ENCODE measurements around the gene CLRN2. TPM values are rescaled to one million over a fixed set of nuclear protein-coding genes. Genes with fewer than 3 reads are reported as not detected.

CLRN2 gene
- total RNA-seq, 4 donors from 2014 or later, result not detected

- H3K9me3 ChIP-seq, result no peaks in the 10 kb centered on the region
- peak; percentile 32 to 42 for ATAC-seq
- H3K4me3 ChIP-seq, result peak overlapping the region; percentile 69 to 96 (median 74)
- in situ Hi-C loops (cut with MboI; ENCODE audit: low sequenced_read_pairs in 4 of 4), result no loop called here
- H3K27ac ChIP-seq, result peak overlapping the region; percentile 74 to 85 (median 78)
- no peaks in the 10 kb centered on the region for H3K36me3 ChIP-seq
- no peaks in the 10 kb centered on the region for H3K27me3 ChIP-seq
- intact Hi-C loops (cut with DNase I; ENCODE audit: low total_unique reads), result loop anchor here (5.0 kb wide), 1 partner anchor 511 kb away; the partner anchor contains the start of gene LCORL
- peak in 1 of 2 donors; percentile 22 for DNase-seq
- H3K4me1 ChIP-seq, result peaks cover 8 to 23% of the 10 kb centered on the region in 2 donors
- TF ChIP-seq CTCF (IDR thresholded peaks at IDR 0.05 in 4 of 5, conservative IDR thresholded peaks at IDR 0.05 in 1 of 5) (no peak), POLR2A (IDR thresholded peaks at IDR 0.05) (no peak)
Measured at GRCh38 chr4:17511051-17511450, 3.9 kb upstream of the CLRN2 start.

- H3K36me3 ChIP-seq, result no peaks in the 10 kb centered on the region
- H3K9me3 ChIP-seq, result no peaks in the 10 kb centered on the region
- no peaks in the 10 kb centered on the region for H3K27me3 ChIP-seq
- peak overlapping the region; percentile 74 to 85 (median 78) for H3K27ac ChIP-seq
- ATAC-seq (peak; percentile 75 to 81), DNase-seq (peak; percentile 16 to 46)
- peak overlapping the region; percentile 69 to 96 (median 74) for H3K4me3 ChIP-seq
- peaks cover 8 to 23% of the 10 kb centered on the region in 2 donors for H3K4me1 ChIP-seq
- TF ChIP-seq CTCF (IDR thresholded peaks at IDR 0.05 in 4 of 5, conservative IDR thresholded peaks at IDR 0.05 in 1 of 5) (no peak), POLR2A (IDR thresholded peaks at IDR 0.05) (peak in 1 of 2 donors; percentile 52)
- intact Hi-C loops (cut with DNase I; ENCODE audit: low total_unique reads), result loop anchor here (5.0 kb wide), 1 partner anchor 511 kb away; the partner anchor contains the start of gene LCORL
- in situ Hi-C loops (cut with MboI; ENCODE audit: low sequenced_read_pairs in 4 of 4), result no loop called here
Measured at GRCh38 chr4:17511509-17511949, 3.4 kb upstream of the CLRN2 start.

GRCh38 chr4:17511950-17512795 lies 2.8 kb upstream of the CLRN2 start, which contains the start of gene QDPR:
Gene QDPR, minus strand, starts transcription at chr4:17512090. Its CDS starts 36 bp downstream, at chr4:17512054.
- Histone ChIP-seq H3K4me3 (peak within 1 kb of the TSS; percentile 69 to 96 (median 74)), H3K36me3 (no peaks in the 10 kb centered on the region), H3K9me3 (no peaks in the 10 kb centered on the region), H3K4me1 (peaks cover 8 to 23% of the 10 kb centered on the region in 2 donors), H3K27ac (peak within 1 kb of the TSS; percentile 74 to 85 (median 78)), H3K27me3 (no peaks in the 10 kb centered on the region)
- in situ Hi-C loops (cut with MboI; ENCODE audit: low sequenced_read_pairs in 4 of 4) (no loop called here), intact Hi-C loops (cut with DNase I; ENCODE audit: low total_unique reads) (loop anchor here (2.0 to 5.0 kb wide), 2 partner anchors 65 to 510 kb away; partner anchors contain the start of genes LAP3 and LCORL)
- TF ChIP-seq POLR2A (IDR thresholded peaks at IDR 0.05) (peak in 1 of 2 donors; percentile 6), CTCF (IDR thresholded peaks at IDR 0.05 in 4 of 5, conservative IDR thresholded peaks at IDR 0.05 in 1 of 5) (peak in 4 of 5 experiments; percentile 15 to 50 (median 36))
- DNase-seq (peak; percentile 37 to 75), ATAC-seq (peak; percentile 80 to 84)

- H3K27ac ChIP-seq, result peak overlapping the region in 1 of 4 donors; percentile 74
Measured at GRCh38 chr4:17512973-17513665, 1.8 kb upstream of the CLRN2 start.

More at GRCh38 chr4:17512973-17513665, 1.8 kb upstream of the CLRN2 start:
- Histone ChIP-seq H3K9me3 (no peaks in the 10 kb centered on the region), H3K4me1 (peaks cover 8 to 23% of the 10 kb centered on the region in 2 donors), H3K4me3 (no peak overlapping the region), H3K36me3 (no peaks in the 10 kb centered on the region), H3K27me3 (no peaks in the 10 kb centered on the region)
- intact Hi-C loops (cut with DNase I; ENCODE audit: low total_unique reads), result loop anchor here (2.0 to 5.0 kb wide), 2 partner anchors 64 to 509 kb away; partner anchors contain the start of genes LAP3 and LCORL
- ATAC-seq, result no peak
- DNase-seq, result no peak
- TF ChIP-seq CTCF (IDR thresholded peaks at IDR 0.05 in 4 of 5, conservative IDR thresholded peaks at IDR 0.05 in 1 of 5), result no peak
- no peak for TF ChIP-seq POLR2A (IDR thresholded peaks at IDR 0.05)
- in situ Hi-C loops (cut with MboI; ENCODE audit: low sequenced_read_pairs in 4 of 4), result no loop called here

All from gastrocnemius medialis (tissue), 4 donors.